HEK293 (cell line): ENCODE results near the gene COL6A1.

Experiments used
- SCRT2 ChIP-seq: fragments of 450-650 bp; formaldehyde crosslinking; IDR thresholded peaks from 2 replicates; pipeline ENCODE4 v1.5.1; 2016; ENCODE audit warnings: missing biosample characterization, missing genetic modification characterization
- ZBTB17 ChIP-seq: fragments of 450-650 bp; formaldehyde crosslinking; IDR thresholded peaks from 2 replicates; pipeline ENCODE4 v1.5.1; 2016; ENCODE audit warnings: missing biosample characterization, missing genetic modification characterization
- ZNF707 ChIP-seq: fragments of 450-650 bp; formaldehyde crosslinking; IDR thresholded peaks from 2 replicates; pipeline ENCODE4 v1.5.1; 2016; ENCODE audit warnings: missing biosample characterization, missing genetic modification characterization
- TF ChIP-seq, protein P1 (sequence below): fragments of 450-650 bp; formaldehyde crosslinking; IDR thresholded peaks from 2 replicates; pipeline ENCODE4 v1.5.1; 2016; ENCODE audit warnings: missing biosample characterization, missing genetic modification characterization

DNA sequence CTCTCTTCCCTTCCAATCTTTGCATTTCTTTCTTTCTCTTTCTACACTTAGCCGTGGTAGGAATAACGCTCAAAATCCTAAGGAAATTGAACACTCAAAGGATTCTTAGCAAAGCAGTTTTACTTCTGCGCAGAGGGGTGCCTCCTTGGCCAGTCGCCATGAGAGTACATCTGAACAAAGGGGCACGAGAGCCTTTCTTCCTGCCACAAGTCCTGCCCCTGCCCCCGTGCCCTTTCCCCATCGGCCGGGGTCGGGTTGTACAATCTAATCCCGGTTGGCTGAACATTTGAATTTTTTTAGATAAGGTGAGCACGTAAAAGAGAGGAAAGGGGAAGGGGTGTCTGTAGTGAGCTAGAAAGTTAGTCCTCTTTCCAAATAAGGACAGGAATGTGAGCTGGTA is 28.6 kb upstream of the COL6A1 start:
- TF ChIP-seq, protein P1, sequence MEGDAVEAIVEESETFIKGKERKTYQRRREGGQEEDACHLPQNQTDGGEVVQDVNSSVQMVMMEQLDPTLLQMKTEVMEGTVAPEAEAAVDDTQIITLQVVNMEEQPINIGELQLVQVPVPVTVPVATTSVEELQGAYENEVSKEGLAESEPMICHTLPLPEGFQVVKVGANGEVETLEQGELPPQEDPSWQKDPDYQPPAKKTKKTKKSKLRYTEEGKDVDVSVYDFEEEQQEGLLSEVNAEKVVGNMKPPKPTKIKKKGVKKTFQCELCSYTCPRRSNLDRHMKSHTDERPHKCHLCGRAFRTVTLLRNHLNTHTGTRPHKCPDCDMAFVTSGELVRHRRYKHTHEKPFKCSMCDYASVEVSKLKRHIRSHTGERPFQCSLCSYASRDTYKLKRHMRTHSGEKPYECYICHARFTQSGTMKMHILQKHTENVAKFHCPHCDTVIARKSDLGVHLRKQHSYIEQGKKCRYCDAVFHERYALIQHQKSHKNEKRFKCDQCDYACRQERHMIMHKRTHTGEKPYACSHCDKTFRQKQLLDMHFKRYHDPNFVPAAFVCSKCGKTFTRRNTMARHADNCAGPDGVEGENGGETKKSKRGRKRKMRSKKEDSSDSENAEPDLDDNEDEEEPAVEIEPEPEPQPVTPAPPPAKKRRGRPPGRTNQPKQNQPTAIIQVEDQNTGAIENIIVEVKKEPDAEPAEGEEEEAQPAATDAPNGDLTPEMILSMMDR = no peak
- TF ChIP-seq ZNF707 (no peak), ZBTB17 (no peak), SCRT2 (tag by site-specific recombination) (no peak)
